IMR-90 (cell line): ENCODE results near the gene OTUD4. TPM values are rescaled to one million over a fixed set of nuclear protein-coding genes. Genes with fewer than 3 reads are reported as not detected.
"Not testable (repeated sequence)": the region's sequence is repeated elsewhere in the genome, so short reads cannot be mapped to it uniquely, and the experiment has no call there.

Experiments
- ATAC-seq: fragments of 200-7000 bp; cut with Tn5 transposase; 2 replicates; pipeline ENCODE4 v1.9.1; 2020; ENCODE audit warnings: low read depth, mild to moderate bottlenecking, moderate library complexity
- BruUV-seq: library from RNA; stranded (reverse); fragments of 400-500 nt; replicated peaks from 2 replicates; lab custom pipeline; 2021; lab: Mats Ljungman, UMichigan
- CTCF ChIA-PET: fragments of 300-600 bp; formaldehyde crosslinking; extraction: SDS; loops from one replicate; lab custom pipeline; 2021; ENCODE audit warnings: antibody characterized with exemption; lab: Yijun Ruan, JAX
- POLR2A ChIA-PET: fragments of 300-600 bp; sonication (Branson Sonifier 250); formaldehyde crosslinking; loops from one replicate; lab custom pipeline; 2022; ENCODE audit warnings: antibody characterized with exemption; ENCODE audit not compliant: unreplicated experiment; lab: Charles Lee
- DNase-seq: peaks from one replicate; pipeline ENCODE4 v3.0.0; 2013
- H2AFZ ChIP-seq: replicated peaks from 2 replicates; pipeline ENCODE3; 2013; ENCODE audit warnings: low read length, mild to moderate bottlenecking; ENCODE audit not compliant: poor library complexity
- H2AK5ac ChIP-seq: 2 replicates; pipeline ENCODE4 v1.6.1; 2013; ENCODE audit warnings: low read depth, low read length, inconsistent platforms
- H2AK9ac ChIP-seq: replicated peaks from 2 replicates; pipeline ENCODE3; 2013; ENCODE audit warnings: mild to moderate bottlenecking, low read depth, low read length, moderate library complexity; ENCODE audit not compliant: poor library complexity
- H2BK120ac ChIP-seq: 2 replicates; pipeline ENCODE4 v1.6.1; 2013; ENCODE audit warnings: low read depth, low read length, inconsistent platforms
- H2BK15ac ChIP-seq: 3 replicates; pipeline ENCODE4 v1.6.1; 2013; ENCODE audit warnings: low read depth, low read length, inconsistent platforms
- H2BK20ac ChIP-seq: 2 replicates; pipeline ENCODE4 v1.6.1; 2013; ENCODE audit warnings: low read depth, mild to moderate bottlenecking, inconsistent platforms, low read length, moderate library complexity
- H2BK5ac ChIP-seq: 2 replicates; pipeline ENCODE4 v1.6.1; 2013; ENCODE audit warnings: mild to moderate bottlenecking, low read depth, low read length, inconsistent platforms; ENCODE audit not compliant: poor library complexity, severe bottlenecking
- H3K14ac ChIP-seq: replicated peaks from 2 replicates; pipeline ENCODE4 v1.6.1; 2013; ENCODE audit warnings: low read depth, low read length, inconsistent platforms
- H3K18ac ChIP-seq: 2 replicates; pipeline ENCODE4 v1.6.1; 2013; ENCODE audit warnings: low read depth, low read length, control low read depth
- H3K23ac ChIP-seq: 2 replicates; pipeline ENCODE4 v1.6.1; 2013; ENCODE audit warnings: low read depth, low read length, inconsistent platforms
- H3K27ac ChIP-seq: 2 replicates; pipeline ENCODE4 v1.5.1; 2013; ENCODE audit warnings: mild to moderate bottlenecking, control low read depth, low read length; ENCODE audit not compliant: insufficient read depth
- H3K27me3 ChIP-seq: 2 replicates; pipeline ENCODE4 v1.6.1; 2013; ENCODE audit warnings: low read length; ENCODE audit not compliant: control insufficient read depth, insufficient read depth
- H3K36me3 ChIP-seq: 2 replicates; pipeline ENCODE4 v1.6.1; 2013; ENCODE audit warnings: low read length, mixed read lengths; ENCODE audit not compliant: control insufficient read depth, insufficient read depth
- H3K4ac ChIP-seq: 2 replicates; pipeline ENCODE4 v1.6.1; 2013; ENCODE audit warnings: low read depth, low read length, inconsistent platforms
- H3K4me1 ChIP-seq: 2 replicates; pipeline ENCODE4 v1.6.1; 2013; ENCODE audit warnings: low read length, mixed read lengths; ENCODE audit not compliant: control insufficient read depth, insufficient read depth
- H3K4me2 ChIP-seq: 2 replicates; pipeline ENCODE4 v1.6.1; 2013; ENCODE audit warnings: low read depth, mild to moderate bottlenecking, control low read depth, low read length, moderate library complexity
- H3K4me3 ChIP-seq: 2 replicates; pipeline ENCODE4 v1.5.1; 2013; ENCODE audit warnings: low read depth, mild to moderate bottlenecking, control low read depth, low read length, moderate library complexity; ENCODE audit not compliant: insufficient read depth
- H3K56ac ChIP-seq: 2 replicates; pipeline ENCODE4 v1.6.1; 2013; ENCODE audit warnings: low read length, inconsistent platforms; ENCODE audit not compliant: insufficient read depth; ENCODE audit errors: extremely low read depth
- H3K79me1 ChIP-seq, 2 experiments: 2 replicates each; pipeline ENCODE4 v1.6.1; 2013; ENCODE audit warnings: low read length in 2 of 2, inconsistent platforms in 1 of 2, low read depth in 1 of 2
- H3K9ac ChIP-seq: 2 replicates; pipeline ENCODE4 v1.6.1; 2013; ENCODE audit warnings: low read depth, low read length, control low read depth
- H3K9me1 ChIP-seq: 2 replicates; pipeline ENCODE4 v1.6.1; 2013; ENCODE audit warnings: low read length, inconsistent platforms; ENCODE audit not compliant: insufficient read depth
- H3K9me3 ChIP-seq: 2 replicates; pipeline ENCODE4 v1.6.1; 2013; ENCODE audit warnings: low read length; ENCODE audit not compliant: control insufficient read depth, insufficient read depth
- H4K20me1 ChIP-seq: 2 replicates; pipeline ENCODE4 v1.6.1; 2013; ENCODE audit warnings: low read length, inconsistent platforms; ENCODE audit not compliant: insufficient read depth
- H4K5ac ChIP-seq: 2 replicates; pipeline ENCODE4 v1.6.1; 2013; ENCODE audit warnings: mild to moderate bottlenecking, low read depth, low read length, control low read depth
- H4K8ac ChIP-seq, 2 experiments: 2 replicates each; pipeline ENCODE4 v1.6.1; 2013; ENCODE audit warnings: low read depth in 2 of 2, low read length in 2 of 2, control low read depth in 1 of 2, inconsistent platforms in 1 of 2
- H4K91ac ChIP-seq: 2 replicates; pipeline ENCODE4 v1.6.1; 2013; ENCODE audit warnings: low read depth, low read length, inconsistent platforms; ENCODE audit not compliant: insufficient read depth
- WGBS, 2 experiments: methylation state at CpG; one replicate each; pipeline versions ENCODE4 v1.1.5 to v1.1.7; 2013; ENCODE audit warnings: missing lambda C conversion rate in 2 of 2; ENCODE audit not compliant: insufficient read length in 1 of 2; ENCODE audit errors: extremely low coverage in 2 of 2; 5-methylcytosine and 5-hydroxymethylcytosine counted together
- dilution Hi-C: fragments of 300-500 bp; cut with HindIII; formaldehyde crosslinking; loops from one replicate; pipeline ENCODE4 v1.14.3; 2018; ENCODE audit warnings: low sequenced_read_pairs; ENCODE audit not compliant: unreplicated experiment
- in situ Hi-C: fragments of 300-500 bp; cut with MboI; formaldehyde crosslinking; loops from 3 replicates; pipeline ENCODE4 v1.14.3; 2019; ENCODE audit warnings: low sequenced_read_pairs, inconsistent platforms, mixed read lengths
- intact Hi-C: fragments of 100-400 bp; cut with micrococcal nuclease; formaldehyde crosslinking; loops from 2 replicates; pipeline ENCODE4 v1.10.0; 2022
- polyA plus RNA-seq, 3 experiments: library from polyadenylated mRNA; depleted of rRNA; stranded (reverse); fragments of >200 nt; gene quantifications; 2 replicates each; pipeline ENCODE4 v1.2.3, GENCODE V29; 2012; ENCODE audit warnings: low replicate concordance in 1 of 3
- total RNA-seq: library from RNA; depleted of rRNA; stranded (reverse); fragments of >200 nt; gene quantifications from 2 replicates; pipeline ENCODE4 v1.2.3, GENCODE V29; 2012

The OTUD4 gene
- total and polyA plus RNA-seq, 2 of the 4 experiments (the other 2 are of a cell fraction): 11.0 to 12.4 TPM

- ATAC-seq, H2BK120ac ChIP-seq, H3K14ac ChIP-seq, CTCF ChIA-PET, H3K4me1 ChIP-seq, H3K27ac ChIP-seq, H4K91ac ChIP-seq, H3K9me3 ChIP-seq, in situ Hi-C loops, POLR2A ChIA-PET, H2AK5ac ChIP-seq, H4K5ac ChIP-seq, H4K8ac ChIP-seq, H3K27me3 ChIP-seq, DNase-seq, H4K20me1 ChIP-seq, H2BK20ac ChIP-seq, H2BK15ac ChIP-seq, H3K9me1 ChIP-seq, H3K56ac ChIP-seq, H3K9ac ChIP-seq, H2BK5ac ChIP-seq, H3K18ac ChIP-seq, H3K4me2 ChIP-seq, intact Hi-C loops, H2AFZ ChIP-seq, dilution Hi-C loops, H3K23ac ChIP-seq, BruUV-seq, H3K4me3 ChIP-seq, H3K4ac ChIP-seq, H3K79me1 ChIP-seq, H2AK9ac ChIP-seq: not testable (repeated sequence)
- peaks cover 18% of the 10 kb centered on the region for H3K36me3 ChIP-seq
- no CpG with 5 or more reads among the region's 1 CpG for WGBS, 2 experiments
Measured at GRCh38 chr4:145136219-145136618, 44.2 kb downstream of the OTUD4 start.
